HG02623 (cell line): ENCODE results near the gene OCLN.
"Not testable (repeated sequence)": the region's sequence is repeated elsewhere in the genome, so short reads cannot be mapped to it uniquely, and the experiment has no call there.

ENCODE experiments used
- ATAC-seq: cut with Tn5 transposase; IDR thresholded peaks from one replicate; pipeline ENCODE4 v1.9.1; 2021; ENCODE audit warnings: moderate library complexity; ENCODE audit not compliant: unreplicated experiment

Gene OCLN

DNA sequence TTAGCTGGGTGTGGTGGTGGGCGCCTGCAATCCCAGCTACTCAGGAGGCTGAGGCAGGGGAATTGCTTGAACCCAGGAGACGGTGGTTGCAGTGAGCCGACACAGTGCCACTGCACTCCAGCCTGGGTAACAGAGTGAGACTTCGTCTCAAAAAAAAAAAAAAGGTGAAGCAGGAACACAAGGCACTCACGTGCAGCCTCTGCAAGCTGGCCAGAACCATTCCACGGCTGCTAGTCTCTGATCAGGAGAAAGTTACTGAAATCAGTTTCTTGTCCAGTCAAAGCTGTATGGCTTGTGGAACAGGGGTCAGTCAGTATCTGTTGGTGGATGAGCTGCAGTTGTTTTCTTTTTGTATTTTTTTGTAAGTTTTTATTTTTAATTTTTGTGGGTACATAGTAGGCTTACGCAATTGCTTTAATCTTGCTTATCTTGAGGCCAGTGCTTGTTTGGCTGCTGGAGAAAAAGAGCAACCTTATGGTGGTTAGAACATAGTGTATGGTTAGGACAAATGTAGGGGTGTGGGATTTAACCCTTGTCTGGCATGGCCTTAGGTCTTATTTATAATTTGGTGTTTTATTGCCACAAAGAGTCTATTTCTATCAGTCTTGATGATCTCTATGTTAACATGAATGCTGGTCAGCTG lies 34.7 kb downstream of the OCLN start:
- no peak for ATAC-seq

DNA sequence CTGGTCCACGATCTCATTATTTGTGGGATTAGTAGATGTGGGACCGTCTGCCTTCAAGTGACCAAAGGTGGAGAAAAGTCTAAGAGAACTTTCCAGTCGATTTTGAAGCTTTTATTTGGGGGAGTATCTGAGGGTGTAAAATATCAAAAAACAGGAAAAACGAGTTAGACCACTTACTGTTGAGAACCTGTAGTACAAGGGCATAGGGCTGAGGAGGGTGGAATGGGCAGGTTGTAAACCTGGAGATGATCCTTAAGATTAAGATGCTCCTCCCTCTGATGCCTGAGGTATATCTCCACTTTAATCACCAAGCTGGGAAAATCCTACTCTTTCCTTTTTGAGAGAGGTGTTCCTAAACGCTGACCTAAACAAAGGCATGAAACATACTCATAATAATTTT lies 35.4 kb downstream of the OCLN start:
- ATAC-seq: no peak

DNA sequence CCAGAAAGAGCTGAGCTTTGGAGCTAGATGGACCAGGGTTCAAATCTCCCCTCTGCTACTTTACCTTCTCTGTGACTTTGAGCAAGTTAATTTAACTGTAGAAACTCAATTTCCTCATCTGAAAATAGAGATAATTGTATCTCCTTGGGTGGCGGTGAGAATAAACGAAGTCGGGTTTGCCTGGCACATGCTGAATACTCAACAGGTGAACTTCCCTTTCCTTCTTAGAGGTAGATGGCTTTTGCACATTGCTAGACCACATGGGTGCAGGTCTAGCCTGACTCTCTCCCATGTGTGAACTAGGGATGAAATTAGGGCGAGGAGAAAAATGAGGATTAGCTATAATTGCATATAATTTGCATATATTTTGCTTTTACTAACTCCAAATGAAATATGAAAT lies 36.0 kb downstream of the OCLN start:
- no peak for ATAC-seq

DNA sequence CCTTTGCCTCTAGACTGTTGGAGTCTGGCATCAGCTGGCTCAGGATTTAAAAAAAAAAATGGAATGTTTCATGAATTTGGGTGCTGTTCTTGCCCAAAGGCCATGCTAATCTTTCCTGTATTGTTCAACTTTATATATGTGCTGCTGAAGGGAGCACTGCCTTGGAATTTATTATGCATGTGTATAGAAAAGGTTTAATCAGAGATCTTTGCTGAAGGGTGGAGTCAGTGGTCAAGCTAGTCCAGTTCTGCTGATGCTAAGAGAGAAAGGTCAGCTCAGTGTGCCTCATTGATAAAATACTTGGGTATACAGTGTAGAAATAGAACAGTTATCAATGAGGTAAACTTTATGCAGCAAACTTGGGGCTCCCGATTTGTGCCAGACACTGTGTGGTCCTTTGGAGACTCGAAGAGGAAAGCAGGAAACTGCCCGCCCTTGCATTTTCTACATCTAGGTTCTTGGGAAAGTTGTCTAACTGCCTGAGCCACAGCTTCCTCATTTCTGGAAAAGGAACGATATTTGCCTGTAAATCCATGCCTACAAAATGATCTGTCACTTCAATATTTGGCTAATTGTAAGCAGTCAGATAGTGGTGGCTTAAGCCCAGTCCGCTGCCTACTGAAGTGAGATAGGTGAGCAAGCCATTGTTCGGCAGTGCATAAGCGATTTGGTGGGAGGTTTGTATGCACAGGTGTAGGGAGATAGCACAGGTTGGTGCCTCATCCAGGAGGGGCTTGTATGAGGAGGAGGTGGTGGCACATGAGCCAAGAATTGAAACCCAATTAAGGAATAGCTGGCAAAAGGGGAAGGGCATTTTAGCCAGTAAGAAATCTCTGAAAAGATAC lies 38.2 kb downstream of the OCLN start:
- ATAC-seq: no peak

DNA sequence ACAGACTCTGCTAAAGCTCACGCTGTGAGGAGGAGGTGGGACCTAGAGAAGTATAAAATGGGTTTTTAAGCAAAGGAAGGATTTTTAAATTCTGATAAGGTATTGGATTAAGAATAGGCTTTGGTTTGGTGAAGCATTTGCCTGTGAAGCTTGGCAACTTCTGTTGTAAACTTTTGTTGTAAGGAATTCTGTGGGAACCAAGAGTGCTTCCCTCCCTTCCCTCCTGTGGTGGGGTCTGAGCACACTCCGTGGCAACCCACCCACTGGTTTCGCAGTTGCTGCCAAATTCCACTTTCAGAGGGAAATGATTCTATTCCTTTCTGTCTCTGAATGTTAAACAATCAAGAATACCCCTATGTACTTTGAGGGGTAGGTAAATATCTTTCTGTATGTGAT lies 38.8 kb downstream of the OCLN start:
- ATAC-seq: no peak

DNA sequence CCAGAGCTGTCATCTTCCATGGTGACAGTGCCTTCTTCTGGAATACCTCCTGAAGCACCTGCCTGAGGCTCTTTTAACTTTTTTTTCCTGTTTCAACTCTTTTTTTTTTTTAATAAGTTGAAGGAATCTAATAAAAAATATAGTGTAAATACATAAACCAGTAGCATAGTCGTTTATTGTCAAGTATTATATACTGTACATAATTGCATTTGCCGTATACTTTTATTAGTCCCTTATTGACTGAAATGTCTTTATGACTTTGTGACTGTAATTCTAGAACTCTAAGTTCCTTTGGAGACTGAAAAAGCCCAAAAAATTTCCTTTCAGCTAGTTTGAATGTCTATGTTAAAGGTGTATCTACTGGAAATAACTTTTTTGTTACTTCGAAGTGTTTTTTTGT lies 45.3 kb downstream of the OCLN start:
- ATAC-seq: not testable (repeated sequence)

DNA sequence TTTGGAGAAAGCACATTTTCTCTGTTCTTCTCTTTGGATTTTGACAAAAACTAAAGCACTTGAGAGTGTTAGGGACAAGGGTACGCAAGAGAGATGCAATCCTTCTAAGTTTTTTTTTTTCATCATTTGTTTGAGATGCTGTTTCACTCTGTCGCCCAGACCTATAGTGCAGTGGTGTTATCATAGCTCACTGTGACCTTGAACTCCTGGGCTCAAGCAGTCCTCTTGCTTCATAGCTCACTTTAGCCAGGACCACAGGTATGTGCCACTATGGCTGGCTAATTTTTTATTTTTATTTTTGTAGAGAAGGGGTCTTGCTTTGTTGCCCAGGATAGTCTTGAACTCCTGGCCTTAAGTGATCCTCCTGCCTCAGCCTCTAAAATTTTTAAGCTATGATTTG lies 46.1 kb downstream of the OCLN start:
- not testable (repeated sequence) for ATAC-seq

DNA sequence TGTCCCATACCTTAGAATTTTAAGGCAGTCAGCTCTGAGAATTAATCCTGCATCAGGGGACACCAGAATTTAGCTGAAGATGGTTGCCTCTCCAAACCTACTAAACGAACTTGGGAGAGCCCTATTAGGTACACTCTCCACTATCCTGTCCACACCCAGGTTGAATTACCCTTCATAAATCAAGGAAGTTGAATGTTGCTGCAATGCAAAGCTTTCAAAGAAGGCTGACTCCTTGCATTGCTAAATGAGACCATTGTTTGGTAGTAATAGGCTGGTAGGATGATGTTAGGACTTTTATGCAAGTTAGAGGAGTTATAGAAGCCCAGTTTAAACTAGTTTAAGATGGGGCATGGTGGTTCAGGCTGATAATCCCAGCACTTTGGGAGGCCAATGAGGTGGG lies 48.8 kb downstream of the OCLN start:
- ATAC-seq: not testable (repeated sequence)

DNA sequence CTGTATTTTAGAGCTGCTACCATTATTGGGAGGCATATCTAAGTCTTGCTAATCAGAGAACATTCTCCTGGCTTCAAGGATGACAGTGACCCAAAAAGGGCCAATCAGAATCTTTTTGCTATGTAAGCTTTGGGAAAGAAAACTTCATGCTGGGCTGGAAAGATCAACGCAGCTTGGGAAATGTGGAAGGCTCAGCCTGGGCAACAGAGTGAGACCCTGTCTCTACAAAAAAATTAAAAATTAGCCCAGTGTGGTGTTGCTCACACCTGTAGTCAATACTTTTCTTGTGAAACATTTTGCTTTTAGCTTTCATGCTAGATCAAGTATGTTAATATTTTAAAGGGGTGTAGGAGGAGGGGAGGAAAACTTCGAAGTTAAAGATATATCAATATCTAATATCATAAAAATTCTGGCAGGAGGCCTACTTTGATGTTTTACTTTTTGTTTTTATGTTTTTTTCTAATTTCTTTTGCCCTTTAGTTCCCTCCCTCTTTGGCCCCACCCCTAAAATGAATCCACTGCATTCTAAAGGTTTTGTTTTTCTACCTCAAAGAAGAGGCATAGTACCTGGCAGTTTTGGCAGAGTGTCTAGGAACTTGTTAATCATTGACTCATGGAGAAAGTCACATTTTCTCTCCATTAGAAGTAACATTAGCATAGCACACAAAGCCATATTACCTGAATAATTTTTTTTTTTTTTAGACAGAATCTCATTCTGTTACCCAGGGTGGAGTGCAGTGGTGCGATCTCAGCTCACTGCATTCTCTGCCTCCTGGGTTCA lies 50.4 kb downstream of the OCLN start:
- not testable (repeated sequence) for ATAC-seq

DNA sequence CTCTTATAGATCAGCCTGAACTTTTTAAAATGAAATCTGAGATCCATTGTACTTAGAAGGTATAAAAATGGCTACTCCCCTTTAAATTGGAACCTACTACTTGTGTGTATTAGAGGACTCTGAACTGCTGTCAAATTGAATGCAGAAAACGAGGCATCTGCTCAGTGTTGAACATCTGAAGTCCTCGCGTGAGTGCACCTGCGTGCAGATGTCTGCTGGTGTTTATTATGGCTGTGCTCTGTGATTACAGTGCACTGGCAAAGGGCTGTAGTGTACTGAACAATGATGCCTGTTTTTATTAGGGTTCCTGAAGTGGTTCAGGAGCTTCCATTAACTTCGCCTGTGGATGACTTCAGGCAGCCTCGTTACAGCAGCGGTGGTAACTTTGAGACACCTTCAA lies 52.0 kb downstream of the OCLN start:
- ATAC-seq: not testable (repeated sequence)

DNA sequence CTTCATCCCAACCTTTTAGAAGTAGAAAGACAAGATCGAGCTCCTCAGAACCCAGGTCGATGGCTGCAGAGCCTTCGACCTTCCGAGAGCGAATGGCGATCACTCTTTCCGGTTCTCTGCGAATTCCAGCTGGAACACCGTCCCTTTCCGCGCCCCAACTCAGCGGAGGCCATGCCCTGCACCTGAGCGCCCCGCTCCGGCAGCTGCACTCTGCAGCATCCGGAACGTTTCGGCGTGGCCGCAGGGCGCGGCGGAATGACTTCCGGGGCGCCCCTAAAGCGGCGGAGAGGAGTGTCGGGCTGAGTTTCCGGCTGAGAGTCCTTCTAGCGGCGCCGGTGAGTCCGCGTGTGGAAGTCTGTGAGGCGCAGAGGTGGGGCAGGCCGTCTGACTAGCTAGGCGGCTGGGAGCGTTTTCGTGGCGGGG lies 67.3 kb downstream of the OCLN start, which contains the start of gene GTF2H2C:
GTF2H2C (plus strand) TSS at position 284 of the 423 bp plus-strand sequence. CDS start 4,942 bp downstream, outside the sequence.
- peak; percentile 94 for ATAC-seq

DNA sequence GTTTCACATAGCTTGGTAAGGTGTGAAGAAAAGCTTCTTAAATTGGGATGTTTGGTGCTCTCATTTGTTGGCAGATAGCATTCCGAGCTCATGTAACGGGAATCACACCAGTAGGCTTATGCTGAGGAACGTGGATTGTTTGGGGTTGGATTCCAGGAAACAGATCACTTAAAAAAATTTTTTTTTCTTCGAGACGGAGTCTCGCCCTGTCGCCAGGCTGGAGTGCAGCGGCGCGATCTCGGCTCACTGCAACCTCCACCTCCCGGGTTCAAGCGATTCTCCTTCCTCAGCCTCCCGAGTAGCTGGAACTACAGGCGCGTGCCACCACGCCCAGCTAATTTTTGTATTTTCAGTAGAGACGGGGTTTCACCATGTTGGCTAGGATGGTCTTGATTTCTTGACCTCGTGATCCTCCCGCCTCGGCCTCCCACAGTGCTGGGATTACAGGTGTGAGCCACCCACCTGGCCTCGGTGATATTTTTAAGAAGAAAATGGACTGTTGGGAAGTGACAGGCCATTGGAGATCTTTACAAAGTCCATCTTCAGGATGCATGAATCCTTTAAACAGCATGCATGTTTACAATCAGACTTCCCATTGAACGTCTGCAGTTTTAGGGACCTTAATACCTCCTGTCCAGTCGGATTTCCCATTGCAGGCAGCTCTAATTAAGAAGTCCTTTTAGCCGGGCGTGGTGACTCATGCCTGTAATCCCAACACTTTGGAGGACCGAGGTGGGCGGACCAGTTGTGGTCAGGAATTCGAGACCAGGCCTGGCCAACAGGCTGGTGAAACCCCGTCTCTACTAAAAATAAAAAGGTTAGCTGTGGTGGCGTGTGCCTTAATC lies 68.2 kb downstream of the OCLN start:
- ATAC-seq: not testable (repeated sequence)

DNA sequence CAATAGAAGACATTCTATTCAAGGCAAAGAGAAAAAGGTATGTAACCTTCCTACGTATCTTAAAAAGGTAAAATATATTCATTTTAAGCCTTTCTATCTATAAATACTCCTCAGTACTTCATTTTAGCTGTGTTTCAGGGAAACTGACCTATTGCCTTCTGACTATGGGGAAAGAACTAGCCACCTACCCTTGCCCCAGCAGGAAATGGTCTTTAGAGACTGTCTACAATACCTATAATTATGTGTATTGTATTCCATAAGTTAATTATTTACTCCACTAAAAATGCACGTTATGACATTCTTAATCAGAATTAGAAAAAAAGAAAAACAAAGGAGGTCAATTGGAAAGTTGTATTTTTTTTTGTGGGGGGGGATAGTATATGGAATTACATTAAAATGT lies 73.6 kb downstream of the OCLN start:
- ATAC-seq: not testable (repeated sequence)

DNA sequence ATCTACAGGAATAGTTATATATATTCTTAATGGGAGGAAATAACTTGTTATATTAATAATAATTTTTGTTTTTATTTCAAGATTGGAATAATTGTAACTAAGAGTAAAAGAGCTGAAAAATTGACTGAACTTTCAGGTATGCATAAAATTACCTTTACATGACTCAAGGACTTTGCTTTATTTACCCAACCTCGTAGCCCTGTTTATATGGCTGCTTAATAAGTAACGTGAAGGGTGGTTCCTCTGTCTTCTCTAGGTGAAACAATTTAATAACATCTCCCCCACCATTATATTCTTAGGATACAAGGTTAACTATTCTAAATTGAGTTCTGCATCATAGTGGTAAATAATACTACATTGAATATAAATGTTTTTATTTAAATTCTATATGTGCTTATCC lies 75.5 kb downstream of the OCLN start:
- not testable (repeated sequence) for ATAC-seq

DNA sequence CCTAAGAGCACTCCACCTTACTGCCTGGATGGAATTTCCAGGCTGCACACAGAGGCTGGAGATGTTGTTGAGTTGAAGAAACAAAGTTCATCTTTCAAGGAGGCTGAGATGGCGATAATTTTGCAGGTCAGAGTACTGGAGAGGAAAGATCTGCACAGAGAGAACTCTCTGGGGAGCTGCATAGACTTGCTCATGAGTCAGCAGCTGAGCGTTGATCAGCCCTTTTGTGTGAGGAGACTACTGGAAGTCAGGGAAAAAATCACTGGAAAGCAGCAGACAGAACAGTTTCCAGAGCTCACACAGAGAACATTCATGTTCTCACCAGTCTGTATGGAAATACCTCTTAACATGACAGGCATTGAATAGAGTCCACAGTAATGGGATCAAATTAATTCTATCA lies 90.8 kb downstream of the OCLN start:
- not testable (repeated sequence) for ATAC-seq

DNA sequence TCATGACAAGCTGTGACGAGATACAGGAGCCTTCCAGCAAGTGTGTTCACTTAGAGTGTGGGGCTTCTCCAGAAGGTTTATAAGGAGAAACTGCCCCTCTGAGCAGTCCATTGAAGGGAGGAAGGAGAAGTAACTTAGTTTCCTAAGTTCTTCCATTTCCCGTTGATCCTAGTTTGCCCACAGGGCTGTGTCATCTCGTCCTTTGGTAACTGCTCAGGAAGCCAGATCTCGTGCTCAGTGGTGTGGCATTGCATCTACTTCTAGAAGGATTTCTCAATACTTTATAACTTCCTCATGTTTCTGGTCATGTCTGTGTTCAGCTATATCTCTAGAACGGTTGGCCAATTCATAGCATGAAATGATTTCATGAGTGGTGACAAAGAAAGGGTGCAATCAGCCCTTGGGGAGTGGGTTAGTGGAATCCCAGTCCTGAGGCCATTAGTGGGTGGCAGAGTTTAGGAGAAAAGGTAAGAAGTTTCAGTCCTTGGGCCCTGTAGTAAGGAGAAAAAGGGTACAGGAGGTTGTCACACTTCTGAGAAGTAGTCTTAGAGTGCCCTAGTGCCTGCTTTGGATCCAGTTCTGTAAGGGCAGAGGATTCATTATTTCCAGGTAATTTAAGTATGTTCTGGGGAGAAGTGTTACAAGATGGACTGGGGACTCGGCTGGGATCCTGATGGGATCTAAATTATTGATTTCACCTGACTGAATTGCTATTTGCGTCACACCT lies 103.7 kb downstream of the OCLN start:
- ATAC-seq: not testable (repeated sequence)

DNA sequence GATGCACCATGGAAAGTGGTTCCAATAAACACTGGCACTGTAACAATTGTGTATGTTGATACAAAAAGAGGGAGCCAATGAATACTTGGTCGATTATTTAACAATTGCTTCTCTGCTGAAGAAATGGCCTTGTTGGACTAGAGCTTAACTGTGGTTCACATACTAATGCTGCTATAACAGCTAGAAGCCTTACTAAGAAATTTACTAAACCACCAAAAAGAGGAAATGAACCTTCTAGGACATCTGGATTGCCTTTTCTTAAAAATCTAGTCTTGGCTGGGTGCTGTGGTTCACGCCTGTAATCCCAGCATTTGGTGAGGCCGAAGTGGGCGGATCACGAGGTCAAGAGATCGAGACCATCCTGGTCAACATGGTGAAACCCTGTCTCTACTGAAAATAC lies 109.4 kb downstream of the OCLN start:
- peak; percentile 87 for ATAC-seq

DNA sequence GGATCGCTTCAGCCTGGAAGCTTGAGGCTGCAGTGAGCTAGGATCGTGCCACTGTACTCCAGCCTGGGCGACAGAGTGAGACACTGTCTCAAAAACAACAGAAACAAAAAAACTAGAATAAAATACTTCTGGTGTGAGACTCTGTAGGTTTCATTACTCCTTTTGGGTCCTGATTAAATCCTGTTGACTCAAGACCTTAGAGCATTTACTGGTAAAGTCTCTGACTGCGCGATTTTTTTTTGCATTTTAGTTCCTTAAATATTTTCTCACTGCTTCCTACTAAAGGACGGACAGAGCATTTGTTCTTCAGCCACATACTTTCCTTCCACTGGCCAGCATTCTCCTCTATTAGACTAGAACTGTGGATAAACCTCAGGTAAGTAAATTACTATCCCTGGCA lies 114.2 kb downstream of the OCLN start:
- not testable (repeated sequence) for ATAC-seq
